Fibroblast of pulmonary artery (primary cell): ENCODE measurements around the gene GCDH.
A peak's percentile ranks its signal among the peaks of the same experiment; 100 is the strongest.
"Not testable (repeated sequence)": the region's sequence is repeated elsewhere in the genome, so short reads cannot be mapped to it uniquely, and the experiment has no call there.

Source experiments
- DNase-seq: peaks from one replicate; pipeline ENCODE4 v3.0.0-alpha.2; 2010; ENCODE audit warnings: low read depth
- H3K4me3 ChIP-seq: replicated peaks from 2 replicates; pipeline ENCODE4 v1.5.1; 2011; ENCODE audit warnings: low read depth, mild to moderate bottlenecking, control low read depth, low read length, moderate library complexity
- TF ChIP-seq, protein P1 (sequence below): IDR thresholded peaks from 2 replicates; pipeline ENCODE4 v1.5.1; 2011; ENCODE audit warnings: mild to moderate bottlenecking, control low read depth, low read length, inconsistent platforms; ENCODE audit errors: missing control alignments

The GCDH gene

DNA sequence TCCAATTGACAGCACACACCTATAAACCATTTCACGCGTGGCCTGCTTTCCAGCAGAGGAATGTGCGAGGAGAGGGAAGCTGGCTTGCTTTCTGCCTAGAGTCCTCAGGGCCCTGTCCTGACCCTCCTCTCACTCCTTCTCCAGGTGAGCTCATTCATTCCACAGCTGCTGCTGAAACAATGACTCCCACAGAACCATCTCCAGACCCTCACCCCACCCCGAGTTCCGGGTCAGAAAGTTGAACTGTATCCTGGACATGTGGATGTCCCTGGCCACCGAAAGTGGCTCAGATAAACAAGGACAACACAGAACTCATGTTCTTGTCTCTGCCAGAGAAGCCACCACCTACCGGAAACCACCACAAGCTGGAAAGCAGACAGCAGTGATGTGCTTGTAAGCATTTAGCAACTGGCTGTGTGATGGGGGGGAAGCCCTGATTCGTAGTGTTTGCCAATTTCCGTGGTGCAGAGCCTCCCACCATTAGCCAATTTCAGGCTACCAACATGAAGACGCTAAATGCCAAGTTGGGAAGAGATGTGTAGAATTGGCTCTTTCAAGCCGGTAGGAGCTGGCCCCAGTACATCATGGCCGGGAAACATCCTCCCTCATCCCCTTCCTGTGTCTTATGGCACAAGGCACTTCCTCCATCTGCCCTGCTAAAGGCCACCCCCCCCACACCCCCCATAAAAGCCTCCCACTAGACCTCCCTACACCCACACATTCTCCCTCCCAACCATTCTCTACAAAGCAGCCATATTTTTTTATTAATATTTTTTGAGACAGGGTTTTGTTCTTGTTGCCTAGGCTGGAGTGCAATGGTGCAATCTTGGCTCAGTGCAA lies 23.1 kb downstream of the GCDH start:
- DNase-seq, result peak; percentile 62
- no peak overlapping the region for H3K4me3 ChIP-seq
- TF ChIP-seq, protein P1, sequence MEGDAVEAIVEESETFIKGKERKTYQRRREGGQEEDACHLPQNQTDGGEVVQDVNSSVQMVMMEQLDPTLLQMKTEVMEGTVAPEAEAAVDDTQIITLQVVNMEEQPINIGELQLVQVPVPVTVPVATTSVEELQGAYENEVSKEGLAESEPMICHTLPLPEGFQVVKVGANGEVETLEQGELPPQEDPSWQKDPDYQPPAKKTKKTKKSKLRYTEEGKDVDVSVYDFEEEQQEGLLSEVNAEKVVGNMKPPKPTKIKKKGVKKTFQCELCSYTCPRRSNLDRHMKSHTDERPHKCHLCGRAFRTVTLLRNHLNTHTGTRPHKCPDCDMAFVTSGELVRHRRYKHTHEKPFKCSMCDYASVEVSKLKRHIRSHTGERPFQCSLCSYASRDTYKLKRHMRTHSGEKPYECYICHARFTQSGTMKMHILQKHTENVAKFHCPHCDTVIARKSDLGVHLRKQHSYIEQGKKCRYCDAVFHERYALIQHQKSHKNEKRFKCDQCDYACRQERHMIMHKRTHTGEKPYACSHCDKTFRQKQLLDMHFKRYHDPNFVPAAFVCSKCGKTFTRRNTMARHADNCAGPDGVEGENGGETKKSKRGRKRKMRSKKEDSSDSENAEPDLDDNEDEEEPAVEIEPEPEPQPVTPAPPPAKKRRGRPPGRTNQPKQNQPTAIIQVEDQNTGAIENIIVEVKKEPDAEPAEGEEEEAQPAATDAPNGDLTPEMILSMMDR, result no peak

DNA sequence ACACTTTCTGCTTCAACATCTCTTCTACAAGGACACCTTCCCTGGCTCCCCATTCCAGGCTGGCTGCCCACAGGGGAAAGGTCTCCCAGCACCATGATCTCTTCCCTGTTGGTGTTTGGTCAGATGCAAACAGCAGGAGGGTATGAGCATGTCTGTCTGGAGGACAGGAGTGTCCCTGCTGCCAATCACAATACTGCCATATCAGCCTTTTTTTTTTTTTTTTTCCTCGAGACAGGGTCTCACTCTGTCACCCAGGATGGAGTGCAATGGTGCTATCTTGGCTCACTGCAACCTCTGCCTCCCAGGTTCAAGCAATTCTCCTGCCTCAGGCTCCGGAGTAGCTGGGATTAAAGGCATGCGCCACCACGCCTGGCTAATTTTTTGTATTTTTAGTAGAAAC lies 24.9 kb downstream of the GCDH start:
- not testable (repeated sequence) for DNase-seq, H3K4me3 ChIP-seq

DNA sequence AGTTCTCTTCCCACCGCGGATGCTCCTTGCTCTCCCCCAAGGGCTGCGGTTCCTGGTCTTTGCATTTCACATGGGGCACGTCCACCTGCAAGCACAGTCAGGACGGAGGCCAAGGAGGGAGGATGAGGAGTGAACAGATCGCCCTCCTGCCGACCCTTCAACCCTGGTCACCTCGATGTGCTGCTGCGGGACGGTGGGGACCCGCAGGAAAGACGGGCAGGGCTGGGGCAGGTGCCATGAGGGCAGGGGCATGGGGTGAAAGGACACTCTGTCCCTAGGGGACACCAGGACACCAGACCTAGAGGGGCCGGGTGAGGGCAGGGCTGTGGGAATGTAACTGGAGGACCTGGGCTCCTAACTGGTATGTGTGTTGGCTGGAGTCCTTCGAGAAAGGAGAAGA lies 27.3 kb downstream of the GCDH start:
- no peak for DNase-seq
- no peak overlapping the region for H3K4me3 ChIP-seq
- TF ChIP-seq, protein P1, result no peak

DNA sequence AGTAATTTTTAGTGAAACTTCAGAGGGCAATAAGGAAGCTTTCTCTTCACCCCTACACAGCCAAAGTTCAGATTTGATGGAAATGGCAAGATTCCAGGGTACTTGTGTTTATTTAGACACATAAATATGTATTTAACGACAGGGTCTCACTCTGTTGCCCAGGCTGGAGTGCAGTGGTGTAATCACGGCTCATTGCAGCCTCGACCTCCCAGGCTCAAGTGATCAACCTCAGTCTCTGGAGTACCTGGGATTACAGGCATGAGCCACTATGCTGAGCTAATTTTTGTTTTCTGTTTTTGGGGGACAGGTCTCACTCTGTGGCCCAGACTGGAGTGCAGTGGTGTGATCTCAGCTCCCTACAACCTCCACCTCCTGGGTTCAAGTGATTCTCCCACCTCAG lies 30.1 kb downstream of the GCDH start:
- no peak overlapping the region for H3K4me3 ChIP-seq
- DNase-seq, result no peak
- TF ChIP-seq, protein P1, result no peak

DNA sequence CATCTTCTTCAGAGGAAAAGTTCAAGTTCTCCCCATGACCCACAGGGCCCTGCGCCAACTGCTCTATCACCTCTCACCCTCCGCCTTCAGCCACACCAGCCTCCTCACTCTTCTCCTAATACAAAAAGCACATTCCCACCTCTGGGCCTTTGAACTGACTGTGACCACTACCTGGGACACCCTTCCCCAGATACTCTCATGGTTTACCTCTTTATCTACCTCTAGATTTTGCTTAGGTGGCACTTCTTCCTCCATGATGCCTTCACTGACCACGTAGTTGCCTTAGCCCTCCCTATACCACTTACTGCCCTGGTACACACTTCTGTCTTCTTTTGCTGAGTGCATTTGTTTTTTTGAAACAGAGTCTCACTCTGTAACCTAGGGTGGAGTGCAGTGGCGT lies 32.0 kb downstream of the GCDH start:
- DNase-seq, result no peak
- H3K4me3 ChIP-seq, result no peak overlapping the region
- TF ChIP-seq, protein P1, result no peak

DNA sequence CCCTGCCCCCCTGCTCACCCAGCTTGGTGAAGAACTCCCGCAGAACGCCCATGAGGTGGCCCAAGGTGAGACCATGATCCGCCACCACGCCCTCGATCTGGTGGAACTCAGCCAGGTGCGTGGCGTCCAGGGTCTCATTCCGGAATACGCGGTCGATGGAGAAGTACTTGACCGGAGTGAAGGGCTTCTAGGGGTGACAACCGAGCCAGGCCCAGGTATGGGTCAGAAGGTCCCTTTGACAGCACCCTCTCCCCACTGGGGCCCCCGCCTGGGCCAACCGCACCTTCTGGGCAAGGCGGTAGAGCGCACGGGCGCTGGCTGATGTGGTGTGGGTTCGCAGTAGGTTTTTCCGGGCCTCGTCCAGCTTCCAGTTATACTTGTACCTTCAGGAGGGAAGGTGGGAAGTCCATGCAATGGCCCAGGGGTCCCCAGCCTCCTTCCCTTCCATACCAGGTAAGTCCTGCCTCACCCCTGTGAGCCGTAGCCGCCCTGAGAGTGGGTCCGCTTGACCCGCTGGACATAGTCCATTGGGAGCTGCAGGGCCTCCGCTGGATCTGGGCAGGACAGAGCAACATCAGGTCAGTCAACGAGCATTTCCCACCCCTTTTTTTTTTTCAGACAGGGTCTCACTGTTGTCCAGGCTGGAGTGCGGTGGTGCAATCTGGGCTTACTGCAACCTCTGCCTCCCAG lies 33.8 kb downstream of the GCDH start:
- TF ChIP-seq, protein P1, result no peak
- no peak overlapping the region for H3K4me3 ChIP-seq
- no peak for DNase-seq

DNA sequence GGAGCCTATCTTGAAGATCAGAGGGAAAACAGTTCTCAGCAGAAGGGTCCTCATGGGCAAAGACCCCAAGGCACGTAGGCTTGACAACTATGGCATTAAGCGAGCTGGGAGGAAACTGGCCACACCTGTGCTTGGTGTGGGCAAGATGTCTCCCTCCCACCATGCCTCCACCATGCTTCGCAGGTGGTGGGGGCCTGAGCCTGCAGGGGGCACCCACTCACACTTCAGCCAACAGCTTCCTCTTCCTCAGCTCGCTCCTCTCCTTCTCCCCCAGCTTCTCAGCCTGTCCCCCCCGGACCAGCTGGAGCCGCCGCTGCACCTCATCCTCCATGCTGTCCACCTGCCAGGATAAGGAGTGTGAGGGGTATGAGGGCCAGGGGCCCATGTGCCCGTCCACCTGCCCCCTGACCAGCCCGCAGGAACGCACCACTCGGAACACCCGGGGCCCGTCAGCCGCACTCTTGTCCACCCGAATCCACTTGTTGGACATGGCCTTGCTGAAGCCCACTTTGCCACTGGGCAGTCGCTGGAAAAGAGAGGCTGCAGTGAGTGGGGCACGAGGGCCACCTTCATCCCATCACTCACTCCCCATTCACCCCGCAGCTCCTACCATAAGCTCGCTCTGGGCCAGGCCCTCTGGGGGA lies 39.2 kb downstream of the GCDH start:
- DNase-seq, result no peak
- TF ChIP-seq, protein P1, result no peak

More for the DNA sequence above, 39.2 kb downstream of the GCDH start:
- H3K4me3 ChIP-seq, result no peak overlapping the region
